ENCODE results near the gene MTMR2.

DNA sequence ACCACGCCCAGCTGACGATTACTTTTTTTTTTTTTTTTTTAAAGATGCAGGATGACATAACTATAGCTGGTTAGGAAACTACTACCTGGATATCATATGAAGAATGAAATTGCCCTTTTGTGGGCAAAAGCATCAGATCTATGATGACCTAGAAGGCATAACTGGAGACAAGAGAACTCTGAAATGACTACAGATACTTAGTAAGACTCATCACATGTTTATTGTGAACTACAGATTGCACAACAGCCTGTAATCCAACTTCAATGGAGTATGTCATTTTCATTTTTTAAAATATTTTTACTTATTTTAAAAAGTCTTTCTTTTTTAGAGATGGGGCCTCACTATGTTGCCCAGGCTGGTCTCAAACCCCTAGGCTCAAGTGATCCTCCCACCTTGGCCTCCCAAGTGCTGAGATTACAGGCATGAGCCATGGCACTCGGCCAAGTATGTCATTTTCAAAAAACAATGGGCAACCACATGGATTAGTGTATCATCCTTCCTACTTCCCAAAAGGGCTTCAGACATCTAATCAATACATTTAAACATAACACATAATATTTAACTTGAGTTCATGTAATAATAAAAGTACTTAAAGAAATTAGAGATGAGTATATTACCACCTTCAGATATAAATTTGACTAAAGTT, 3.3 kb downstream of the MTMR2 start:
- TF ChIP-seq, protein P1, sequence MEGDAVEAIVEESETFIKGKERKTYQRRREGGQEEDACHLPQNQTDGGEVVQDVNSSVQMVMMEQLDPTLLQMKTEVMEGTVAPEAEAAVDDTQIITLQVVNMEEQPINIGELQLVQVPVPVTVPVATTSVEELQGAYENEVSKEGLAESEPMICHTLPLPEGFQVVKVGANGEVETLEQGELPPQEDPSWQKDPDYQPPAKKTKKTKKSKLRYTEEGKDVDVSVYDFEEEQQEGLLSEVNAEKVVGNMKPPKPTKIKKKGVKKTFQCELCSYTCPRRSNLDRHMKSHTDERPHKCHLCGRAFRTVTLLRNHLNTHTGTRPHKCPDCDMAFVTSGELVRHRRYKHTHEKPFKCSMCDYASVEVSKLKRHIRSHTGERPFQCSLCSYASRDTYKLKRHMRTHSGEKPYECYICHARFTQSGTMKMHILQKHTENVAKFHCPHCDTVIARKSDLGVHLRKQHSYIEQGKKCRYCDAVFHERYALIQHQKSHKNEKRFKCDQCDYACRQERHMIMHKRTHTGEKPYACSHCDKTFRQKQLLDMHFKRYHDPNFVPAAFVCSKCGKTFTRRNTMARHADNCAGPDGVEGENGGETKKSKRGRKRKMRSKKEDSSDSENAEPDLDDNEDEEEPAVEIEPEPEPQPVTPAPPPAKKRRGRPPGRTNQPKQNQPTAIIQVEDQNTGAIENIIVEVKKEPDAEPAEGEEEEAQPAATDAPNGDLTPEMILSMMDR (IDR thresholded peaks at IDR 0.05), result no peak
- no peak for TF ChIP-seq POLR2A (IDR thresholded peaks at IDR 0.05)

All from adrenal gland (tissue), 5 donors.